HepG2 (cell line): ENCODE data around the gene DSCAML1. TPM values are rescaled to one million over a fixed set of nuclear protein-coding genes. Genes with fewer than 3 reads are reported as not detected.

Experiments used
- ATAC-seq: fragments of 200-7000 bp; cut with Tn5 transposase; 3 replicates; pipeline ENCODE4 v1.9.1; 2020; ENCODE audit warnings: mild to moderate bottlenecking, moderate library complexity
- BruUV-seq: library from RNA; stranded (reverse); fragments of 400-500 nt; replicated peaks from 2 replicates; lab custom pipeline; 2021; lab: Mats Ljungman, UMichigan
- CTCF ChIA-PET: fragments of 300-600 bp; formaldehyde crosslinking; extraction: SDS; loops from one replicate; lab custom pipeline; 2021; ENCODE audit warnings: low total read pairs, inconsistent platforms, low intra/inter-chr PET ratio; lab: Yijun Ruan, JAX
- POLR2A ChIA-PET: fragments of 350-600 bp; sonication (Branson Sonifier 250); formaldehyde crosslinking; loops from one replicate; lab custom pipeline; 2020; ENCODE audit warnings: antibody characterized with exemption, inconsistent platforms; lab: Yijun Ruan, JAX
- DNase-seq: peaks from one replicate; pipeline ENCODE4 v3.0.0-alpha.2; 2015; ENCODE audit warnings: low spot score
- FAIRE-seq: peaks from 3 replicates; lab custom pipeline; 2011; peaks lifted over from hg19 to GRCh38; lab: Jason Lieb, UNC
- H2AFZ ChIP-seq: one replicate; pipeline ENCODE4 v1.6.1; 2011; ENCODE audit warnings: low read length, inconsistent platforms
- H3K27ac ChIP-seq: fragments of 300-600 bp; 3 replicates; pipeline ENCODE4 v1.8.0; 2011; ENCODE audit warnings: mixed run types, mild to moderate bottlenecking, mixed read lengths, low read length, inconsistent platforms; ENCODE audit not compliant: insufficient read depth; ENCODE audit errors: extremely low read length
- H3K27me3 ChIP-seq, 2 experiments: fragments of 200-600 bp in 1 of 2; 2 replicates in 1 of 2; 3 replicates in 1 of 2; pipeline versions ENCODE4 v1.6.0 to v1.8.0; 2011; ENCODE audit warnings: low read length in 2 of 2, mild to moderate bottlenecking in 2 of 2, moderate library complexity in 2 of 2, inconsistent platforms in 1 of 2; ENCODE audit not compliant: insufficient read depth in 2 of 2, control insufficient read depth in 1 of 2
- H3K36me3 ChIP-seq, 2 experiments: fragments of 200-600 bp in 1 of 2; replicated peaks in 1 of 2; 2 replicates in 1 of 2; 3 replicates in 1 of 2; pipeline versions ENCODE4 v1.5.1 to v1.8.0; 2011; ENCODE audit warnings: low read length in 2 of 2, inconsistent platforms in 1 of 2; ENCODE audit not compliant: insufficient read depth in 2 of 2, control insufficient read depth in 1 of 2
- H3K4me1 ChIP-seq: 2 replicates; pipeline ENCODE4 v1.5.1; 2012; ENCODE audit warnings: low read length, inconsistent platforms; ENCODE audit not compliant: insufficient read depth
- H3K4me2 ChIP-seq: 2 replicates; pipeline ENCODE4 v1.6.0; 2011; ENCODE audit warnings: low read depth, low read length, inconsistent platforms
- H3K4me3 ChIP-seq, 3 experiments: fragments of 200-600 bp in 1 of 3; sonication (generic), shearing (Covaris generic) in 1 of 3; replicated peaks in 1 of 3; 2 replicates each; pipeline ENCODE4 v1.5.1; 2011 to 2016; ENCODE audit warnings: low read length in 3 of 3, inconsistent platforms in 2 of 3, low read depth in 2 of 3, mild to moderate bottlenecking in 2 of 3, control low read depth in 1 of 3, mixed read lengths in 1 of 3; ENCODE audit not compliant: insufficient read depth in 1 of 3
- H3K79me2 ChIP-seq: one replicate; pipeline ENCODE4 v1.6.1; 2011; ENCODE audit warnings: low read length, inconsistent platforms; ENCODE audit not compliant: insufficient read depth
- H3K9ac ChIP-seq: 2 replicates; pipeline ENCODE4 v1.6.0; 2011; ENCODE audit warnings: mild to moderate bottlenecking, low read depth, low read length, inconsistent platforms; ENCODE audit not compliant: insufficient read depth
- H3K9me3 ChIP-seq: 2 replicates; pipeline ENCODE4 v1.5.1; 2012; ENCODE audit warnings: mild to moderate bottlenecking, low read length
- H4K20me1 ChIP-seq: 2 replicates; pipeline ENCODE4 v1.6.0; 2011; ENCODE audit warnings: inconsistent platforms, mild to moderate bottlenecking, low read length, moderate library complexity; ENCODE audit not compliant: insufficient read depth
- FOXM1 ChIP-seq: sonication (generic); formaldehyde crosslinking; IDR thresholded peaks from 2 replicates; pipeline ENCODE4 v1.5.0; 2020; ENCODE audit warnings: missing genetic modification reagents
- GABPA ChIP-seq, 2 experiments: IDR thresholded peaks; 2 replicates each; pipeline ENCODE4 v1.6.1; 2011 to 2016; ENCODE audit warnings: low read depth in 2 of 2, low read length in 1 of 2, missing biosample characterization in 1 of 2, missing genetic modification characterization in 1 of 2
- HNRNPH1 ChIP-seq: fragments of 200-400 bp; formaldehyde crosslinking; optimal IDR thresholded peaks from 2 replicates; pipeline ENCODE3; 2017; ENCODE audit warnings: mild to moderate bottlenecking, low read depth, low read length
- NCOA2 ChIP-seq: sonication (generic); formaldehyde crosslinking; IDR thresholded peaks from 2 replicates; pipeline ENCODE4 v1.8.0; 2022; ENCODE audit warnings: inconsistent platforms
- SIX4 ChIP-seq: sonication (generic); formaldehyde crosslinking; IDR thresholded peaks from 2 replicates; pipeline ENCODE4 v1.4.0; 2020; ENCODE audit warnings: missing genetic modification reagents
- XRCC5 ChIP-seq: fragments of 200-400 bp; formaldehyde crosslinking; optimal IDR thresholded peaks from 2 replicates; pipeline ENCODE3; 2017; ENCODE audit warnings: mild to moderate bottlenecking, low read length
- YEATS2 ChIP-seq: sonication (generic); formaldehyde crosslinking; IDR thresholded peaks from 2 replicates; pipeline ENCODE4 v1.4.0; 2020; ENCODE audit warnings: missing genetic modification reagents, borderline replicate concordance
- YY1 ChIP-seq: IDR thresholded peaks from 2 replicates; pipeline ENCODE4 v1.6.1; 2011; ENCODE audit warnings: low read length, low read depth, moderate library complexity, mild to moderate bottlenecking; ENCODE audit not compliant: insufficient read depth, insufficient replicate concordance
- ZNF180 ChIP-seq: sonication (generic); formaldehyde crosslinking; IDR thresholded peaks from 2 replicates; pipeline ENCODE4 v1.4.0; 2020; ENCODE audit warnings: low read depth, missing genetic modification reagents, borderline replicate concordance
- ZNF292 ChIP-seq: sonication (generic); formaldehyde crosslinking; IDR thresholded peaks from 2 replicates; pipeline ENCODE4 v1.8.1; 2022; ENCODE audit warnings: mild to moderate bottlenecking, low read depth, missing genetic modification reagents, borderline replicate concordance
- ZNF337 ChIP-seq: sonication (generic); formaldehyde crosslinking; IDR thresholded peaks from 2 replicates; pipeline ENCODE4 v1.5.1; 2020; ENCODE audit warnings: missing genetic modification reagents, low read depth, mild to moderate bottlenecking, borderline replicate concordance
- ZNF546 ChIP-seq: sonication (generic); formaldehyde crosslinking; conservative IDR thresholded peaks from 2 replicates; pipeline ENCODE4 v1.8.1; 2023; ENCODE audit warnings: mild to moderate bottlenecking, missing genetic modification reagents
- ZNF75D ChIP-seq: sonication (generic); formaldehyde crosslinking; IDR thresholded peaks from 2 replicates; pipeline ENCODE4 v1.8.1; 2023; ENCODE audit warnings: missing genetic modification reagents, mild to moderate bottlenecking, borderline replicate concordance
- ZNF761 ChIP-seq: sonication (generic); formaldehyde crosslinking; conservative IDR thresholded peaks from 2 replicates; pipeline ENCODE4 v1.4.0; 2020; ENCODE audit warnings: mild to moderate bottlenecking, missing genetic modification reagents
- ZNF768 ChIP-seq: sonication (generic); formaldehyde crosslinking; IDR thresholded peaks from 2 replicates; pipeline ENCODE4 v1.4.0; 2020; ENCODE audit warnings: missing genetic modification reagents
- ZSCAN31 ChIP-seq: sonication (generic); formaldehyde crosslinking; IDR thresholded peaks from 2 replicates; pipeline ENCODE4 v1.5.0; 2020; ENCODE audit warnings: low read depth, mild to moderate bottlenecking, missing genetic modification reagents
- WGBS: methylation state at CpG from one replicate; pipeline ENCODE4 v1.1.6; 2017; ENCODE audit warnings: low lambda C conversion rate; 5-methylcytosine and 5-hydroxymethylcytosine counted together
- in situ Hi-C: cut with HindIII; loops from 2 replicates; pipeline ENCODE4 v1.10.0; 2017; ENCODE audit warnings: low pct_unique_long_range_greater_than_20kb; ENCODE audit not compliant: extremely low pct_ligation_motif_present
- intact Hi-C: fragments of 100-400 bp; cut with micrococcal nuclease; formaldehyde crosslinking; loops from one replicate; pipeline ENCODE4 v1.10.0; 2022; ENCODE audit not compliant: unreplicated experiment
- polyA plus RNA-seq, 8 experiments: library from polyadenylated mRNA; depleted of rRNA in 3 of 8; stranded (reverse) in 7 of 8; unstranded in 1 of 8; fragments of >200 nt; fragmentation: Illumina TruSeq in 4 of 8; extraction: Trizol in 4 of 8; gene quantifications; 2 replicates each; pipeline versions ENCODE4 v1.2.1 to v1.2.3, GENCODE V29; 2011 to 2016; ENCODE audit warnings: low read depth in 4 of 8, missing spikeins in 1 of 8, mixed read lengths in 1 of 8; ENCODE audit not compliant: insufficient read depth in 1 of 8
- total RNA-seq, 5 experiments: library from RNA; depleted of rRNA; stranded (reverse); fragments of >200 nt; fragmentation: Illumina TruSeq; extraction: Trizol; gene quantifications; 2 replicates each; pipeline ENCODE4 v1.2.3, GENCODE V29; 2016; ENCODE audit warnings: low read depth in 1 of 5
- TF ChIP-seq, protein P1 (sequence below): sonication (generic); formaldehyde crosslinking; IDR thresholded peaks from 2 replicates; pipeline ENCODE4 v1.5.0; 2020; ENCODE audit warnings: missing genetic modification reagents
- TF ChIP-seq, protein P2 (sequence below): sonication (generic); formaldehyde crosslinking; IDR thresholded peaks from 2 replicates; pipeline ENCODE4 v1.4.0; 2020; ENCODE audit warnings: missing genetic modification reagents
- TF ChIP-seq, protein P3 (sequence below): sonication (generic); formaldehyde crosslinking; IDR thresholded peaks from 2 replicates; pipeline ENCODE4 v1.4.0; 2020; ENCODE audit warnings: missing genetic modification reagents, borderline replicate concordance
- TF ChIP-seq, protein P4 (sequence below): sonication (generic); formaldehyde crosslinking; IDR thresholded peaks from 2 replicates; pipeline ENCODE4 v1.4.0; 2020; ENCODE audit warnings: missing genetic modification reagents, low read depth, mild to moderate bottlenecking, borderline replicate concordance

DSCAML1 gene
- total and polyA plus RNA-seq, 2 of the 13 experiments (the other 11 are each of a cell fraction or from before 2014, with no cell fraction given): 0.29 to 0.40 TPM

DNA sequence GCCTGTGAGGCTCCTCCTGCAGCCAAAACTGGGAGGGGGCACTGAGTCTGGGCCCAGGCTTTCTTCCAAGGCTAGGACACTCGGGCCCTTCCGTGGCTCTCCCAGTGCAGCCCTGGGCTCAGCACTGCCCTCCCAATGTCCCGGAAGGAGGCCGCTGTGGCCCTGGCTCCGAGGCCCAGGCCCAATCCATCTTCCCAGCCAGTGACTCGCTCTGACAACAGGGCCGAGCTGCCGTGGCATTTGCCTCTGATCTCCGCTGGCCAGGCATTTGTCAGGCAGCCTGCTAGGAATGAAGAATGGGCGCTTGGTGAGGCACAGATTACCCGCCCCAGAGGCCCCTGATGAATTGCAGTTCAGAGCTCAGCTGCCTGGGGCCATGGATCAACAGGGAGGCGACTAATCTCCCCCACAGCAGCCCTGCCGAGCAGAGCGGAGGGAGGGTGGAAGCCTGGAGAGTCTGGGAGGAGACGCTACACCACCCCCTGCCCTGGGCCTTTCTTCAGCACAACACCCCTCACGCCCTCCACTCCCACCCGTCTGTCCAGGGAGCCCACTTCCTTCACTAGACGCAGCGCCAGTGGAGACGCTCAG is 19.2 kb upstream of the DSCAML1 start:
- WGBS: 15% methylated on average over 13 of the region's 20 CpGs
- Histone ChIP-seq H3K4me2 (peak overlapping the region; percentile 90), H4K20me1 (peaks cover 3% of the 10 kb centered on the region; the same call in 1 of the 2 replicates), H3K27ac (peak overlapping the region; percentile 42), H3K9ac (peak overlapping the region; percentile 34; the same call in 1 of the 2 replicates), H3K27me3 (peaks cover 0 to 5% of the 10 kb centered on the region in 2 experiments; a peak in 1 of 5 replicates), H2AFZ (no peak overlapping the region), H3K36me3 (no peaks in the 10 kb centered on the region), H3K9me3 (no peaks in the 10 kb centered on the region), H3K4me3 (peak overlapping the region; percentile 26 to 61 (median 42)), H3K4me1 (peaks cover 61% of the 10 kb centered on the region), H3K79me2 (no peaks in the 10 kb centered on the region)
- CTCF ChIA-PET: interaction anchor here (1.8 to 3.9 kb wide), 2 partner anchors 8 to 390 kb away, joined by 6 to 42 read pairs; no protein-coding TSS in a partner anchor
- in situ Hi-C loops: no loop called here
- DNase-seq (peak; percentile 65), FAIRE-seq (no peak), ATAC-seq (peak; percentile 77)
- intact Hi-C loops: no loop called here
- no TSS peak for BruUV-seq
- POLR2A ChIA-PET: interaction anchor here (1.2 to 2.2 kb wide), 3 partner anchors 8 to 390 kb away, joined by 3 to 10 read pairs (median 5); partner anchors contain the start of gene FXYD2
- no peak for TF ChIP-seq ZNF546
- TF ChIP-seq ZNF337 (CRISPR knock-in tag): no peak
- TF ChIP-seq, protein P1, sequence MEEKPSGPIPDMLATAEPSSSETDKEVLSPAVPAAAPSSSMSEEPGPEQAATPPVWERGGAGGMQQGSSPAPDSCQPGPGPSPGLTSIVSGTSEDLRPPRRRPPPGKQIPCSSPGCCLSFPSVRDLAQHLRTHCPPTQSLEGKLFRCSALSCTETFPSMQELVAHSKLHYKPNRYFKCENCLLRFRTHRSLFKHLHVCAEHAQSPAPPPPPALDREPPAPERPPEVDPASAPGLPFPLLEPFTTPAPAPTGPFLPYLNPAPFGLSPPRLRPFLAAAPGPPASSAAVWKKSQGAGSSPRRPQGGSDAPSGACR (CRISPR knock-in tag): no peak
- TF ChIP-seq ZNF761 (CRISPR knock-in tag): no peak
- TF ChIP-seq YY1: peak; percentile 26
- TF ChIP-seq FOXM1 (CRISPR knock-in tag): no peak
- TF ChIP-seq, protein P2, sequence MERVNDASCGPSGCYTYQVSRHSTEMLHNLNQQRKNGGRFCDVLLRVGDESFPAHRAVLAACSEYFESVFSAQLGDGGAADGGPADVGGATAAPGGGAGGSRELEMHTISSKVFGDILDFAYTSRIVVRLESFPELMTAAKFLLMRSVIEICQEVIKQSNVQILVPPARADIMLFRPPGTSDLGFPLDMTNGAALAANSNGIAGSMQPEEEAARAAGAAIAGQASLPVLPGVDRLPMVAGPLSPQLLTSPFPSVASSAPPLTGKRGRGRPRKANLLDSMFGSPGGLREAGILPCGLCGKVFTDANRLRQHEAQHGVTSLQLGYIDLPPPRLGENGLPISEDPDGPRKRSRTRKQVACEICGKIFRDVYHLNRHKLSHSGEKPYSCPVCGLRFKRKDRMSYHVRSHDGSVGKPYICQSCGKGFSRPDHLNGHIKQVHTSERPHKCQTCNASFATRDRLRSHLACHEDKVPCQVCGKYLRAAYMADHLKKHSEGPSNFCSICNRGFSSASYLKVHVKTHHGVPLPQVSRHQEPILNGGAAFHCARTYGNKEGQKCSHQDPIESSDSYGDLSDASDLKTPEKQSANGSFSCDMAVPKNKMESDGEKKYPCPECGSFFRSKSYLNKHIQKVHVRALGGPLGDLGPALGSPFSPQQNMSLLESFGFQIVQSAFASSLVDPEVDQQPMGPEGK (CRISPR knock-in tag): no peak
- TF ChIP-seq, protein P3, sequence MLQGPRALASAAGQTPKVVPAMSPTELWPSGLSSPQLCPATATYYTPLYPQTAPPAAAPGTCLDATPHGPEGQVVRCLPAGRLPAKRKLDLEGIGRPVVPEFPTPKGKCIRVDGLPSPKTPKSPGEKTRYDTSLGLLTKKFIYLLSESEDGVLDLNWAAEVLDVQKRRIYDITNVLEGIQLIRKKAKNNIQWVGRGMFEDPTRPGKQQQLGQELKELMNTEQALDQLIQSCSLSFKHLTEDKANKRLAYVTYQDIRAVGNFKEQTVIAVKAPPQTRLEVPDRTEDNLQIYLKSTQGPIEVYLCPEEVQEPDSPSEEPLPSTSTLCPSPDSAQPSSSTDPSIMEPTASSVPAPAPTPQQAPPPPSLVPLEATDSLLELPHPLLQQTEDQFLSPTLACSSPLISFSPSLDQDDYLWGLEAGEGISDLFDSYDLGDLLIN (CRISPR knock-in tag): no peak
- TF ChIP-seq ZSCAN31 (CRISPR knock-in tag): no peak
- no peak for TF ChIP-seq XRCC5
- TF ChIP-seq ZNF292 (CRISPR knock-in tag): peak; percentile 83
- TF ChIP-seq GABPA (IDR thresholded peaks at IDR 0.05; ENCODE audit: low read depth, low read length): no peak
- no peak for TF ChIP-seq GABPA (CRISPR knock-in tag; IDR thresholded peaks at IDR 0.05; ENCODE audit: low read depth)
- TF ChIP-seq HNRNPH1: no peak
- TF ChIP-seq NCOA2 (CRISPR knock-in tag): no peak
- TF ChIP-seq ZNF75D (CRISPR knock-in tag): no peak
- no peak for TF ChIP-seq ZNF180
- TF ChIP-seq, protein P4, sequence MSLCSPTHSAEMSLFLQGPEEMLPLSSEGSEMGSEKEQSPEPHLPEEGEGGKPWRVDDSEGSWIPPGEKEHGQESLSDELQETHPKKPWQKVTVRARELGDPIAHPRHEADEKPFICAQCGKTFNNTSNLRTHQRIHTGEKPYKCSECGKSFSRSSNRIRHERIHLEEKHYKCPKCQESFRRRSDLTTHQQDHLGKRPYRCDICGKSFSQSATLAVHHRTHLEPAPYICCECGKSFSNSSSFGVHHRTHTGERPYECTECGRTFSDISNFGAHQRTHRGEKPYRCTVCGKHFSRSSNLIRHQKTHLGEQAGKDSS (CRISPR knock-in tag): no peak
- no peak for TF ChIP-seq YEATS2 (CRISPR knock-in tag)
- no peak for TF ChIP-seq SIX4 (CRISPR knock-in tag)
- TF ChIP-seq ZNF768 (CRISPR knock-in tag): peak; percentile 37; the same call in 1 of the 2 replicates
